OCI-LY1 (cell line): ENCODE results near the gene RORB.

Experiments used
- EZH2 ChIP-seq: fragments of 200-600 bp; sonication (generic), shearing (Covaris generic); IDR thresholded peaks from 2 replicates; pipeline ENCODE4 v1.8.0; 2017; ENCODE audit warnings: borderline replicate concordance, mixed run types, mild to moderate bottlenecking, antibody characterized with exemption, low read length, moderate library complexity, mixed read lengths
- TF ChIP-seq, protein P1 (sequence below): fragments of 200-600 bp; sonication (generic), shearing (Covaris generic); IDR thresholded peaks from 2 replicates; pipeline ENCODE4 v1.5.1; 2017; ENCODE audit warnings: mild to moderate bottlenecking, antibody characterized with exemption, low read length, moderate library complexity, mixed read lengths

GRCh38 chr9:74642376-74642775 lies 145.2 kb downstream of the RORB start:
- TF ChIP-seq, protein P1, sequence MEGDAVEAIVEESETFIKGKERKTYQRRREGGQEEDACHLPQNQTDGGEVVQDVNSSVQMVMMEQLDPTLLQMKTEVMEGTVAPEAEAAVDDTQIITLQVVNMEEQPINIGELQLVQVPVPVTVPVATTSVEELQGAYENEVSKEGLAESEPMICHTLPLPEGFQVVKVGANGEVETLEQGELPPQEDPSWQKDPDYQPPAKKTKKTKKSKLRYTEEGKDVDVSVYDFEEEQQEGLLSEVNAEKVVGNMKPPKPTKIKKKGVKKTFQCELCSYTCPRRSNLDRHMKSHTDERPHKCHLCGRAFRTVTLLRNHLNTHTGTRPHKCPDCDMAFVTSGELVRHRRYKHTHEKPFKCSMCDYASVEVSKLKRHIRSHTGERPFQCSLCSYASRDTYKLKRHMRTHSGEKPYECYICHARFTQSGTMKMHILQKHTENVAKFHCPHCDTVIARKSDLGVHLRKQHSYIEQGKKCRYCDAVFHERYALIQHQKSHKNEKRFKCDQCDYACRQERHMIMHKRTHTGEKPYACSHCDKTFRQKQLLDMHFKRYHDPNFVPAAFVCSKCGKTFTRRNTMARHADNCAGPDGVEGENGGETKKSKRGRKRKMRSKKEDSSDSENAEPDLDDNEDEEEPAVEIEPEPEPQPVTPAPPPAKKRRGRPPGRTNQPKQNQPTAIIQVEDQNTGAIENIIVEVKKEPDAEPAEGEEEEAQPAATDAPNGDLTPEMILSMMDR: no peak
- no peak for TF ChIP-seq EZH2
